IPS DF 4.7 (cell line): ENCODE data around the gene ZNF689.

Source experiments
- DNase-seq: peaks from one replicate; pipeline ENCODE4 v3.0.0-alpha.2; 2013; ENCODE audit warnings: low spot score; ENCODE audit errors: extremely low read depth

Gene ZNF689

DNA sequence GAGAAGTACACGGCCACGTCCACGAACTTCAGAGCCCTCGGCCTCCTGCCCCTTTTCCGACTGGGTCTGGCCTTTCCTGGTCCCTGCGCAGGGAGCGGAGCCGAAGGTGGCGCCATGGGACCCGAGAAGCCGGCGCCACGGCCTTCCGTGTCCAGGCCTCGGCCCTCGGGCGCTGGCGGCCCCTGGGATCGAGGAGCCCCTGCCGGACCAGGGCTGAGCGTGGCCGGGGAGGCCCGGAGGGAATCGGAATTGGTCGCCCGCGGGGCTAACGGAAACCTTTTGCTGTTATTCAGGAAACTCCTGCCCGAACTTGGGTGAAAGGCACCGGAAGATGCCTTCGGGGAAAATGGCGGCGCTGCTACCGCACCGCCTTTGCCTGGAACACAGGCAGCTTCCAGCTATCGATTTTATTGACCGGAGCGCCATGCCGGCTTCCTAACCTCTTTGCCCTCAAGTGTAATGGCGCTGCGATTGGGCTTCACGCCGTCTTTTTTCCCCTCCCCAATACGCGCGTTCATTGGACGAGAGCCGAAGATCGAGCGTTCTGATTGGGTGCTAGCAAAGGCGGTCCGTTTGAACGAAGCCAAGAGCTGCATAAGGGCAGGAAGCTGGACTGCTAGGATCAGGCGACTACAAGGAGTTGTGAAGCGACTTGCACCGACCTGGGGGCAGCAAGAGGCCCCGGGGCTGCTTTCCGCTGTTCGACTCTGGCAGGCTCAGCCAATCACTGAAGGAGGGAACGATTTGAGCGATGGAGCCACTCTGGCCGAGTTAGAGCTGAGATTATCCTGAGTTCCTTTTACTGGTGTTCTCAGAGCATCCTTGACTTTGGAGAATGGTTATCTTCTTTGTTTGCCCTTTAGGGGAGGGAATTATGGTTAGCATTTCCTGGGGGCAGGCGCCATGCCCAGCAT lies at the start of gene ZNF689:
Gene ZNF689, minus strand, starts transcription at position 464 of the 914 bp plus-strand sequence. Its CDS starts 348 bp downstream, at position 116.
- peak; percentile 95 for DNase-seq

DNA sequence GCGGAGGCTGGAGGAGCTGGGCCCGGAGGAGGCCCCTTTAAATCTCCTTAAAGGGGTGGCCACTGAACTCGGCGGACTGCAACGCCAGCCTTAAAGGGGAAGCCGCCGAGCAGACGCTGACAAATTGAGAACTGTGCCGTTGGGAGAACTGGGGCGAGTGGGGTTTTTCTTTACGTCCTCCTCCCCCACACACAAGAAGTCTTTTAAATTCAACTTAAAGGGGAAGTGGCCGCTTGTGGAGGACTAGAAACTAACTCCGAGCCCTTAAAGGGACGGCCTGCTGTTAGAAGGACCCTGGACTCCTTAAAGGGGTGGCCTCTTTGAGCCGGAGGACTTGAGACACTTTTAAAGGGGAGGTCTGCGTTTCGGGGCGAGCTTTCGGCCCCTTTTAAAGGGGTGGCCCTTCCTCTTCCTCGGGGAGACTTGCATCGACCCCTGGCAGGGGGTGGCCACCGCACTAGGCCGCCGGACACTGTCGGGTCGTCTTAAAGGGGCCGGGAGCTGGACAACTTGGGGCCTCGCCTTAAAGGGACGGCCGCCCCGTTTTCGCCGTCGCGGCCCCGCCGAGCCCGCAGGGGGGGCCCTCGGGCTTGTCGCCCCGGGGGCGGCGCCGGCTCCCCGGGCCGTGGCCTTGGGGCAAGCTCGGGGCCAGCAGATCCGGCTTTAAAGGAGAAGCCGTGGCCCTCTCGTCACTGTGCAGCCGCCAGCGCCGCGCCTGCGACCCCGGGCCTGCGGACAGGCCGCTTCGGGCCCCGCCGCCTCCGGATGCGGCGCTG lies 48.7 kb upstream of the ZNF689 start:
- DNase-seq: no peak

- peak; percentile 99 for DNase-seq
Observed at GRCh38 chr16:30657866-30658730, 47.9 kb upstream of the ZNF689 start, which contains the start of gene FBRS. Gene FBRS, plus strand, starts transcription at chr16:30658431. Its CDS starts 1,088 bp downstream, at chr16:30659519.

GRCh38 chr16:30656974-30657865 lies 47.0 kb upstream of the ZNF689 start:
- no peak for DNase-seq

- DNase-seq: no peak
Observed at GRCh38 chr16:30656388-30656787, 46.2 kb upstream of the ZNF689 start.

GRCh38 chr16:30655815-30656347 lies 45.7 kb upstream of the ZNF689 start:
- no peak for DNase-seq

DNA sequence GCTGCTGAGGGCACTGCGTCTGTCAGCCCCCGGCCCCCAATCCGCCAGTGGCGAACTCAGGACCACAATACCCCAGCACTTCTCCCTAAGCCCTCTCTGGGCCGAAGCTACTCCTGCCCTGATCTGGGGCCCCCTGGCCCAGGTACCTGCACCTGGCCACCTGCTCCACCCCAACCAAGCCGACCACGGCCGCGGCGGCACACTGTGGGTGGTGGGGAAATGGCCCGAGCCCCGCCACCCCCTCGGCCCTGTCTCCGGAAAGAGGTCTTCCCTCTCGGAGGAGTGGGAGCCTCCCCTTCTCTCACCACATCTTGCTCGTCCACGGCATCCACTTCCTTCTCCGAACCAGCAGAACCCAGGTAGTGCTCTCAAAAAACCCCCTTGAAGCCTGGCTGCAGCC lies 44.7 kb upstream of the ZNF689 start:
- no peak for DNase-seq

GRCh38 chr16:30652718-30653117 lies 42.5 kb upstream of the ZNF689 start:
- no peak for DNase-seq

GRCh38 chr16:30652005-30652296 lies 41.8 kb upstream of the ZNF689 start:
- DNase-seq: no peak

DNA sequence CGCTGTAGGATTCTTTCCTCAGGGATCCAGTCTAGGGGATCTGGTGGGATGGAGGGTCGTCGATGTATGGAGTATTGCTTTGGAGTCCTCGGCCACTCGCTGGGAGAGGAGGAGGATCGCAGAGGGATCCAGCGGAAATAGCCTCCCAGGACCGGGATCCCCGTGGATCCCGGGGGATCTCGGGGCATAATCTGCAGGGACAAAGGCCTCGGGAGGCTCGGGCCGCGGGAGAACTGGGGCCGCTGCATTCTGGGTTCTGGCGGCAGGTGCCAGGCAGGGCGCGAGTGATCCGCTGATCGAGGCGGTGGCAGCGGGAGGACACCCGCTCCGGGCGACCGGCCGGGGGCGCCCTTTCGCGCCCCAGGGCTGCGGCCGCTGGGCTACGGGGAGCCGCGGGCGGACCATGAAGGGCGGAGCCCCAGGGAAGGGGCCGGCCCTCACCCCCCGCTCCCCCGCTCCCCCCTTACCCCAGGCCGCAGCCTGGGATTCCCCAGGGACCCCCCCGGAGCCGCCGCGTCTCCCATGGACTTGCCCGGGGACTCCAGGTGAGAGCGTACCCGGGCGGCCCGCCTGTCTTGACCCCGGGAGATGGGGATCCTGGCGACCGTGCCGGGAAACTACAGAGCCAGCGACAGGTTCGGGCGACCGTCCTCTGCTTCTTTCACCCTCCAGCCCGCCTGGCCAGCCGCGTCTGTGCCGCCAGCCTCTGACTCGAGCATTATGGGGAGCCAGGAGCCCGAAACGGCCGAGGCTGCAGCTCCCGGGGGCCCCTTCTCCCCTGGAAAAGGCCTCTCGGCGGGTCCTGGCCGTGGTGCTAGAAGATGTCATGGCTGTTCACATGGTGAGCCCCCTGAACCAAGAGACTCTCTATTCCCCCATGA lies 41.2 kb upstream of the ZNF689 start:
- no peak for DNase-seq

DNA sequence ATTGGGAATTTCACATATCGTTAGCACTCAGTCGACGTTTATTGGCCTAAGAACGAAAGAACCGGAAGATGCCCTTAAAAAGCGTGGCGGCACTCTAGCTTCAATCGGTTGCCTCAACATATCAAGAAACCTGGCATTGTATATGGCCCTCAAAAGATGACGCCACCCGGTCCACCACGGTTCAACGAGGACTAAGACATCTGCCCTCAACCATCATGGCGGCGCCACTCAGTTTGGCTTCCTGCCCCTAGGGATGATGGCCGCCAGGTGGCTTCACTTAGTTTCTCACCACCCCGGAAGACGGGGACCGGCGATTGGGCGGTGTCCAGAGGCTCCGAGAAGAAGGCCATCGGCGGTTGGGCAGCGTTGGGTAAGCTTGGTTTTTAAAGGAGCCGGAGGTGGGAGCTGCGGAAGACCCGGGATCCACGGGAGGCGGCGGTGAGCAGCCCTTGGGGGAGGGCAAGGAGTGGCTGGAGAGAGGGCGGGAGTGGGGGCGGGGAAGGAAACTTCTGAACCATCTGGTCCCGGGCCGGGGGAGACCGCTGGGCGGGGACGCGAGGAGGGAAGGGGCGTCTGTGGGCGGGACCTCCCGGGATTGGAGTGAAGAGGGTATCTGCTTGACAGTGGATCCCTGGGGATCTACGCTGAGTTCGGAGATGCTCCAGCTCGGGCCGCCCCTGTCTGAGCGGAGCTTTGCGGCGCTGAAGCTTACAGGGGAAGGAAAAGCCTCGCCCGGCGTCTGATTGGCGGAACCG lies 40.4 kb upstream of the ZNF689 start, which contains the start of gene PRR14:
Gene PRR14, plus strand, starts transcription at position 592 of the 755 bp plus-strand sequence. CDS start 686 bp downstream, outside the sequence.
- peak; percentile 99 for DNase-seq

DNA sequence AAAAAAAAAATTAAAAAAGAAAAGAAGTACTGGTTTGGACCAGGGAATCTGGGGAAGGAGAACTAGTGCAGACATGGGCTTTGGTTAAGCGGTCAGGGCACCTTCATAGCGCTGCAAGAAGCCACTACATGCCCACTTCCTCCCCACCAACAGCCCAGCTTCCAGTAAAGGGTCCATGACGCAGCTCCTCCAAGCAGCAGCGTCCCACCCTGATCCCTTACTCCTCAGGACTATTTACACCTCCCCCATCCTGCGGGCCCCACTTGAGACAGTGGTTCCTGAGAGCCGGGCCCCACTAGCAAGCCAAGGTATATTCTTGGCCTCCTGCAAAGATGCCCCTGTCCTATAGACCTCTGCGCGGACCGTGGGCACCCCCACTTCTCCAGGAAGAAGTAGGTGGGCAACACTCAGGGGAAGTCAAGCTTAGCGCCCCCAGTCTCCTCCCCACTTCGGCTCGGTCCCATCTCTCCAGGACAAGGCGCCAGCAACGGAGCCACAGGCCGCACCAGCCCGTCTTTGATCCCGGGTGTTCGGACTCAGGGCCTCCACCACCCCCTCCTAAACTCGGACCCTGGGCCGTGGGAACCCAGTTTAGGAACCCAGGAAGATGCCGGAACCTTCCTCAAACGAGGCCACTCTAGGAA lies 39.7 kb upstream of the ZNF689 start:
- no peak for DNase-seq

DNA sequence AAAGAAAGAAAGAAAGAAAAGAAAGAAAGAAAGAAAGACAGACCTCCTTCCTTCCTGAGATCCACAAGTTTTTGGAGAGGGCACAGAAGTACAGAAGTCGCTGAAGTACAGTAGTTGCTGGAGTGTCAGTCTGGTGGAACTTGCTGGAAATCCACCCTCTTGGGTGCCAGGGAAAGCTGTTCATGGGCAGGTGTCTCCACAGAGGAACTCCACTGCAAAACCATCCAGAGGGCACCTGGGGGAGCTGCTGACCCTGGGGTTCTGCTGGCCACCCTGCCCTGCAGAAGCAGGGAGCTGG lies 37.0 kb upstream of the ZNF689 start:
- DNase-seq: no peak

DNA sequence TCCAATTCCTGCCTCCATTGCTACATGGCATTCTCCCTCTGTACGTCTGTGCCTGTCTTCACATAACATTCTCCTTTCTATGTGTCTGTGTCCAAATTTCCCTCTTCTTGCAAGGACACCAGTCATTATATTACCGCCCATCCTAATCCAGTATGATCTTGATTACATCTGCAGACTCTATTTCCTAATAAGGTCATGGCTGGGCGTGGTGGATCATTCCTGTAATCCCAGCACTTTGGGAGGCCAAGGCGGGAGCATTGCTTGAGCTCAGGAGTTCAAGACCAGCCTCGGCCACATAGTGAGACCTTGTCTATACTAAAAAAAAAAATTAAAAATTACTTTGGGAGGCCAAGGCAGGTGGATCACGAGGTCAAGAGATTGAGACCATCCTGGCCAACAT lies 35.5 kb upstream of the ZNF689 start:
- DNase-seq: no peak

DNA sequence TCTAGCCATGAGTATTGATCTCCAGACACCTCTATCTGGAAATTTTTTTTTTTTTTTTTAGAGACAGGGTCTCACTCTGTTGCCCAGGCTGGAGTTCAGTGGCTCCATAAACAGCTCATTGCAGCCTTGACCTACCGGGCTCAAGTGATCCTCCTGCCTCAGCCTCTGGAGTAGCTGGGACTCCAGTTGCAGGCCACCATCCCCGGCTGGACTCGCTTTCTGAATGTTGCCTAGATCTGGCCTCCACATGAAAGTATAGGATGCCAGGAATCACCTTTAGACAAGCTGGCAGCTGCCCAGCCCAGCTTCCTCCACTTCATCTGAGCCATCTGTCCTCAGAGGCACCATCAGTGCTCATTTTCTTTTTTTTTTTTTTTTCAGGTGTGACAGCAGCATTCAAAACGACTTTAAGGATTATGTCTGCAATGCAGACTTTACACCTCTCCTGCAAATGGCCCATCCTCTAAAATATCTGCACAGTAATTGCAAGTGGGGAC lies 34.2 kb upstream of the ZNF689 start:
- DNase-seq: no peak

- no peak for DNase-seq
Observed at GRCh38 chr16:30641378-30641982, 31.3 kb upstream of the ZNF689 start.

GRCh38 chr16:30637944-30638343 lies 27.8 kb upstream of the ZNF689 start:
- no peak for DNase-seq
